DOHH2 (cell line): ENCODE data around the gene ADAT1.

Source experiments
- H3F3A ChIP-seq: fragments of 200-600 bp; sonication (generic), shearing (Covaris generic); 2 replicates; pipeline ENCODE4 v1.6.0; 2016; ENCODE audit warnings: antibody characterized with exemption, mild to moderate bottlenecking; ENCODE audit not compliant: control insufficient read depth, insufficient read depth
- H3K27ac ChIP-seq: fragments of 200-600 bp; sonication (generic); 2 replicates; pipeline ENCODE4 v1.5.1; 2014; ENCODE audit warnings: low read depth, mild to moderate bottlenecking, low read length, moderate library complexity
- H3K27me3 ChIP-seq: fragments of 200-600 bp; sonication (generic); 2 replicates; pipeline ENCODE4 v1.6.1; 2014; ENCODE audit warnings: mild to moderate bottlenecking, low read length, mixed read lengths; ENCODE audit not compliant: control insufficient read depth
- H3K36me3 ChIP-seq: fragments of 200-600 bp; sonication (generic); 2 replicates; pipeline ENCODE4 v1.6.1; 2014; ENCODE audit warnings: mild to moderate bottlenecking, low read length, moderate library complexity, mixed read lengths; ENCODE audit not compliant: control insufficient read depth
- H3K4me1 ChIP-seq: fragments of 200-600 bp; sonication (generic); 2 replicates; pipeline ENCODE4 v1.6.1; 2014; ENCODE audit warnings: mild to moderate bottlenecking, low read length, mixed read lengths; ENCODE audit not compliant: control insufficient read depth
- H3K4me2 ChIP-seq: fragments of 200-600 bp; sonication (generic); 2 replicates; pipeline ENCODE4 v1.6.0; 2014; ENCODE audit warnings: mild to moderate bottlenecking, low read length, moderate library complexity
- H3K4me3 ChIP-seq: fragments of 200-600 bp; sonication (generic); 2 replicates; pipeline ENCODE4 v1.5.1; 2014; ENCODE audit warnings: mild to moderate bottlenecking, low read length, mixed read lengths
- H3K79me2 ChIP-seq: fragments of 200-600 bp; sonication (generic); 2 replicates; pipeline ENCODE4 v1.6.1; 2014; ENCODE audit warnings: mild to moderate bottlenecking, low read length, mixed read lengths; ENCODE audit not compliant: control insufficient read depth
- H3K9me2 ChIP-seq: fragments of 200-600 bp; sonication (generic); replicated peaks from 2 replicates; pipeline ENCODE4 v1.6.1; 2014; ENCODE audit warnings: mild to moderate bottlenecking, low read length, mixed read lengths; ENCODE audit not compliant: control insufficient read depth
- H3K9me3 ChIP-seq: fragments of 200-600 bp; sonication (generic); 2 replicates; pipeline ENCODE4 v1.6.1; 2014; ENCODE audit warnings: antibody characterized with exemption, low read length, mixed read lengths; ENCODE audit not compliant: control insufficient read depth, insufficient read depth
- H4K20me1 ChIP-seq: fragments of 200-600 bp; sonication (generic); 2 replicates; pipeline ENCODE4 v1.6.0; 2014; ENCODE audit warnings: low read depth, mild to moderate bottlenecking, antibody characterized with exemption, low read length, moderate library complexity; ENCODE audit not compliant: control insufficient read depth, insufficient read depth
- CTCF ChIP-seq: fragments of 200-600 bp; sonication (generic); IDR thresholded peaks from one replicate; pipeline ENCODE4 v1.5.1; 2014; ENCODE audit warnings: antibody characterized with exemption, mild to moderate bottlenecking, low read depth, low read length; ENCODE audit not compliant: poor library complexity, severe bottlenecking
- EZH2phosphoT487 ChIP-seq: fragments of 200-600 bp; sonication (generic); IDR thresholded peaks from 2 replicates; pipeline ENCODE4 v1.6.1; 2017; ENCODE audit warnings: borderline replicate concordance, mild to moderate bottlenecking, antibody characterized with exemption, low read length, moderate library complexity, mixed read lengths

ADAT1 gene

GRCh38 chr16:75614066-75614897 lies 8.8 kb downstream of the ADAT1 start:
- Histone ChIP-seq H3K9me3 (no peaks in the 10 kb centered on the region), H3K27ac (no peak overlapping the region), H3K4me2 (no peak overlapping the region), H3K79me2 (no peaks in the 10 kb centered on the region), H3K36me3 (peaks cover 80% of the 10 kb centered on the region), H3K4me1 (peaks cover 4% of the 10 kb centered on the region; the same call in 1 of the 2 replicates), H3K4me3 (no peak overlapping the region), H4K20me1 (no peaks in the 10 kb centered on the region), H3F3A (no peaks in the 10 kb centered on the region), H3K27me3 (no peaks in the 10 kb centered on the region), H3K9me2 (no peaks in the 10 kb centered on the region)
- TF ChIP-seq EZH2phosphoT487 (no peak), CTCF (no peak)

- no peak overlapping the region for H3K4me3 ChIP-seq
- H3K27me3 ChIP-seq = no peaks in the 10 kb centered on the region
- no peak overlapping the region for H3K27ac ChIP-seq
- H3K36me3 ChIP-seq = peaks cover 74% of the 10 kb centered on the region
- no peaks in the 10 kb centered on the region for H3K9me3 ChIP-seq
- TF ChIP-seq EZH2phosphoT487 = no peak
- no peak for TF ChIP-seq CTCF
- H3K9me2 ChIP-seq = no peaks in the 10 kb centered on the region
- no peaks in the 10 kb centered on the region for H3K4me1 ChIP-seq
- H3K4me2 ChIP-seq = no peak overlapping the region
- H3K79me2 ChIP-seq = no peaks in the 10 kb centered on the region
- no peaks in the 10 kb centered on the region for H4K20me1 ChIP-seq
- no peaks in the 10 kb centered on the region for H3F3A ChIP-seq
These were observed 16.6 kb downstream of the ADAT1 start for GRCh38 chr16:75606507-75606906.

GRCh38 chr16:75603241-75603640 lies 19.8 kb downstream of the ADAT1 start:
- Histone ChIP-seq H4K20me1 (no peaks in the 10 kb centered on the region), H3K27ac (no peak overlapping the region), H3K9me3 (no peaks in the 10 kb centered on the region), H3K4me1 (no peaks in the 10 kb centered on the region), H3K4me3 (no peak overlapping the region), H3F3A (no peaks in the 10 kb centered on the region), H3K27me3 (no peaks in the 10 kb centered on the region), H3K36me3 (peaks cover 61% of the 10 kb centered on the region), H3K9me2 (no peaks in the 10 kb centered on the region), H3K79me2 (no peaks in the 10 kb centered on the region), H3K4me2 (no peak overlapping the region)
- TF ChIP-seq EZH2phosphoT487 (no peak), CTCF (no peak)
